H9 (cell line): Measurements from ENCODE around the gene CCDC172. TPM values are rescaled to one million over a fixed set of nuclear protein-coding genes. Genes with fewer than 3 reads are reported as not detected.

Experiments used
- DNase-seq: peaks from one replicate; pipeline ENCODE4 v3.0.0-alpha.2; 2017
- H2AFZ ChIP-seq: one replicate; pipeline ENCODE4 v1.6.1; 2013; ENCODE audit warnings: mild to moderate bottlenecking, low read length, control low read depth, moderate library complexity
- H2AK5ac ChIP-seq: 2 replicates; pipeline ENCODE4 v1.6.1; 2013; ENCODE audit warnings: low read length, control low read depth, mixed read lengths; ENCODE audit not compliant: insufficient read length
- H2BK120ac ChIP-seq: one replicate; pipeline ENCODE4 v1.6.1; 2013; ENCODE audit warnings: low read depth, mild to moderate bottlenecking, low read length, control low read depth, inconsistent platforms; ENCODE audit not compliant: poor library complexity, severe bottlenecking
- H2BK12ac ChIP-seq: 2 replicates; pipeline ENCODE4 v1.6.1; 2013; ENCODE audit warnings: low read length, control low read depth, mixed read lengths, low read depth; ENCODE audit not compliant: insufficient read length
- H2BK15ac ChIP-seq: 2 replicates; pipeline ENCODE4 v1.6.1; 2013; ENCODE audit warnings: low read depth, low read length, control low read depth
- H2BK20ac ChIP-seq: one replicate; pipeline ENCODE4 v1.6.1; 2013; ENCODE audit warnings: low read depth, mild to moderate bottlenecking, low read length, control low read depth, inconsistent platforms; ENCODE audit not compliant: poor library complexity, severe bottlenecking
- H2BK5ac ChIP-seq: 2 replicates; pipeline ENCODE4 v1.6.1; 2013; ENCODE audit warnings: low read length, control low read depth, mixed read lengths; ENCODE audit not compliant: insufficient read length
- H3K14ac ChIP-seq: 2 replicates; pipeline ENCODE4 v1.6.1; 2013; ENCODE audit warnings: low read length, control low read depth; ENCODE audit not compliant: insufficient read depth
- H3K18ac ChIP-seq: 2 replicates; pipeline ENCODE4 v1.6.1; 2013; ENCODE audit warnings: low read depth, mild to moderate bottlenecking, mixed read lengths, low read length, control low read depth; ENCODE audit not compliant: insufficient read length
- H3K23ac ChIP-seq: 2 replicates; pipeline ENCODE4 v1.6.1; 2013; ENCODE audit warnings: low read length, control low read depth, mixed read lengths, low read depth; ENCODE audit not compliant: insufficient read length
- H3K23me2 ChIP-seq: 2 replicates; pipeline ENCODE4 v1.6.1; 2013; ENCODE audit warnings: low read depth, mild to moderate bottlenecking, mixed read lengths, low read length, control low read depth; ENCODE audit not compliant: insufficient read length, poor library complexity, severe bottlenecking
- H3K27ac ChIP-seq: 2 replicates; pipeline ENCODE4 v1.5.1; 2013; ENCODE audit warnings: low read length, control low read depth, mixed read lengths, low read depth; ENCODE audit not compliant: insufficient read length
- H3K27me3 ChIP-seq: 2 replicates; pipeline ENCODE4 v1.6.1; 2013; ENCODE audit warnings: low read length, control low read depth, inconsistent platforms; ENCODE audit not compliant: insufficient read depth
- H3K4ac ChIP-seq: 2 replicates; pipeline ENCODE4 v1.6.1; 2013; ENCODE audit warnings: low read depth, mild to moderate bottlenecking, control low read depth, inconsistent platforms, low read length, moderate library complexity
- H3K4me1 ChIP-seq: 2 replicates; pipeline ENCODE4 v1.6.1; 2013; ENCODE audit warnings: low read length, control low read depth, inconsistent platforms; ENCODE audit not compliant: insufficient read depth
- H3K4me2 ChIP-seq: 2 replicates; pipeline ENCODE4 v1.6.1; 2013; ENCODE audit warnings: low read length, control low read depth, mixed read lengths; ENCODE audit not compliant: insufficient read length, insufficient read depth
- H3K56ac ChIP-seq: 2 replicates; pipeline ENCODE4 v1.6.1; 2013; ENCODE audit warnings: low read depth, mild to moderate bottlenecking, mixed read lengths, low read length, control low read depth; ENCODE audit not compliant: insufficient read length
- H3K79me1 ChIP-seq: 2 replicates; pipeline ENCODE4 v1.6.1; 2013; ENCODE audit warnings: low read depth, mild to moderate bottlenecking, moderate library complexity, low read length, control low read depth, inconsistent platforms; ENCODE audit not compliant: insufficient read depth, poor library complexity, severe bottlenecking
- H3K79me2 ChIP-seq: 2 replicates; pipeline ENCODE4 v1.6.1; 2013; ENCODE audit warnings: low read length, control low read depth, inconsistent platforms; ENCODE audit not compliant: insufficient read depth
- H3K9ac ChIP-seq: 2 replicates; pipeline ENCODE4 v1.6.1; 2013; ENCODE audit warnings: low read length, control low read depth, mixed read lengths; ENCODE audit not compliant: insufficient read length; ENCODE audit errors: extremely low read depth
- H3K9me3 ChIP-seq: one replicate; pipeline ENCODE4 v1.6.1; 2013; ENCODE audit warnings: low read depth, low read length, inconsistent platforms; ENCODE audit not compliant: control insufficient read depth
- H3T11ph ChIP-seq: one replicate; pipeline ENCODE4 v1.6.1; 2013; ENCODE audit warnings: mild to moderate bottlenecking, low read length, control low read depth, inconsistent platforms
- H4K20me1 ChIP-seq: one replicate; pipeline ENCODE4 v1.6.1; 2013; ENCODE audit not compliant: control insufficient read depth, insufficient read length, insufficient read depth
- H4K5ac ChIP-seq: 2 replicates; pipeline ENCODE4 v1.6.1; 2013; ENCODE audit warnings: low read depth, mild to moderate bottlenecking, mixed read lengths, low read length, control low read depth; ENCODE audit not compliant: insufficient read length
- H4K8ac ChIP-seq: replicated peaks from 2 replicates; pipeline ENCODE4 v1.6.1; 2013; ENCODE audit warnings: low read length, control low read depth, mixed read lengths, low read depth; ENCODE audit not compliant: insufficient read length
- H4K91ac ChIP-seq: 2 replicates; pipeline ENCODE4 v1.6.1; 2013; ENCODE audit warnings: low read depth, mild to moderate bottlenecking, moderate library complexity, mixed read lengths, low read length, control low read depth; ENCODE audit not compliant: insufficient read length
- H3K27ac Mint-ChIP-seq, 3 experiments: 2 replicates in 2 of 3; 3 replicates in 1 of 3; pipeline ENCODE4 v1.8.0; 2020 to 2021; ENCODE audit warnings: mixed read lengths in 3 of 3, mild to moderate bottlenecking in 1 of 3, moderate library complexity in 1 of 3
- H3K27me3 Mint-ChIP-seq: 2 replicates; pipeline ENCODE4 v1.8.0; 2021; ENCODE audit warnings: low read depth, mild to moderate bottlenecking, moderate library complexity, mixed read lengths
- H3K36me3 Mint-ChIP-seq, 3 experiments: 2 replicates in 2 of 3; 3 replicates in 1 of 3; pipeline ENCODE4 v1.8.0; 2020 to 2021; ENCODE audit warnings: low read depth in 3 of 3, mixed read lengths in 3 of 3; ENCODE audit not compliant: insufficient read depth in 1 of 3
- H3K4me1 Mint-ChIP-seq, 2 experiments: 2 replicates each; pipeline ENCODE4 v1.8.0; 2020; ENCODE audit warnings: mixed read lengths in 2 of 2
- H3K4me3 Mint-ChIP-seq, 2 experiments: 2 replicates in 1 of 2; 3 replicates in 1 of 2; pipeline ENCODE4 v1.8.0; 2020 to 2021; ENCODE audit warnings: mild to moderate bottlenecking in 2 of 2, mixed read lengths in 2 of 2, moderate library complexity in 1 of 2
- H3K9me3 Mint-ChIP-seq, 2 experiments: 2 replicates in 1 of 2; 3 replicates in 1 of 2; pipeline ENCODE4 v1.8.0; 2020; ENCODE audit warnings: mild to moderate bottlenecking in 2 of 2, mixed read lengths in 2 of 2, moderate library complexity in 1 of 2
- whole genome bisulfite sequencing: extraction: QIAGEN DNeasy Blood & Tissue Kit; methylation state at CpG from one replicate; pipeline ENCODE4 v1.1.7; 2013; ENCODE audit warnings: missing lambda C conversion rate, low lambda C conversion rate, mixed read lengths; ENCODE audit not compliant: insufficient read length; ENCODE audit errors: extremely low coverage; 5-methylcytosine and 5-hydroxymethylcytosine counted together
- total RNA-seq: library from RNA; stranded (reverse); gene quantifications from 2 replicates; pipeline ENCODE4 v1.2.1, GENCODE V29; 2021
- TF ChIP-seq, protein P1 (sequence below): fragments of 200-600 bp; sonication (generic); conservative IDR thresholded peaks from 3 replicates; pipeline ENCODE4 v1.8.0; 2021; ENCODE audit warnings: antibody characterized with exemption, mild to moderate bottlenecking

CCDC172 gene
- total RNA-seq, 1 experiment from 2014 or later = 1.3 TPM

DNA sequence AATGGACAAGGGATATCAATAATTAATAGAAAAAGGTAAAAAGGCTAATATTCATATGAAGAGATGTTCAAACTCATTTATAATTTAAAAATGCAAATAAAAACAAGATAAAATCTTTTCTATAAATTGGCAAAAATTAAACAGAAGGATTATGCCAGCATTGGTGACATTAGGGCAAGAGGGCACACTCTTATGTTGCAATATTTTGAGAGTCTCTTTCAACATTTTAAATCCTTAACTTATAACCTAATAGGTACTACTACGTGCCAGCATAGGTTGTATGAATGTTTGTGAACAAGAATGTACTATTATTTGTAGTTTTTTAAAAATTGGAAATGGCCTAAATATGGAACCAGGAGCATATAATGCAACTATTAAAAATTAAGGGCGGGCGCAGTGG lies 78.6 kb downstream of the CCDC172 start:
- Histone ChIP-seq H3K56ac (no peak overlapping the region), H2BK120ac (no peak overlapping the region), H3K79me2 (no peaks in the 10 kb centered on the region), H4K20me1 (no peaks in the 10 kb centered on the region), H3T11ph (no peak overlapping the region), H2BK20ac (no peak overlapping the region), H2BK5ac (no peak overlapping the region), H3K79me1 (no peaks in the 10 kb centered on the region), H4K5ac (no peak overlapping the region), H4K91ac (no peak overlapping the region), H3K27me3 (no peaks in the 10 kb centered on the region), H3K9me3 (no peaks in the 10 kb centered on the region), H3K14ac (no peak overlapping the region), H3K4me1 (peaks cover 7% of the 10 kb centered on the region; the same call in 1 of the 2 replicates), H3K27ac (no peak overlapping the region), H3K23ac (no peak overlapping the region), H3K4me2 (no peak overlapping the region), H2BK12ac (no peak overlapping the region), H3K23me2 (no peaks in the 10 kb centered on the region), H3K18ac (no peak overlapping the region), H2BK15ac (no peak overlapping the region), H2AFZ (no peak overlapping the region), H4K8ac (no peak overlapping the region), H3K9ac (no peak overlapping the region), H3K4ac (no peak overlapping the region), H2AK5ac (no peak overlapping the region)
- DNase-seq = no peak
- Mint-ChIP-seq H3K4me3 (no peak overlapping the region), H3K9me3 (no peaks in the 10 kb centered on the region; a peak in 1 of 5 replicates), H3K4me1 (peaks cover 6 to 7% of the 10 kb centered on the region in 2 experiments), H3K36me3 (no peaks in the 10 kb centered on the region), H3K27ac (no peak overlapping the region), H3K27me3 (no peaks in the 10 kb centered on the region)
- TF ChIP-seq, protein P1, sequence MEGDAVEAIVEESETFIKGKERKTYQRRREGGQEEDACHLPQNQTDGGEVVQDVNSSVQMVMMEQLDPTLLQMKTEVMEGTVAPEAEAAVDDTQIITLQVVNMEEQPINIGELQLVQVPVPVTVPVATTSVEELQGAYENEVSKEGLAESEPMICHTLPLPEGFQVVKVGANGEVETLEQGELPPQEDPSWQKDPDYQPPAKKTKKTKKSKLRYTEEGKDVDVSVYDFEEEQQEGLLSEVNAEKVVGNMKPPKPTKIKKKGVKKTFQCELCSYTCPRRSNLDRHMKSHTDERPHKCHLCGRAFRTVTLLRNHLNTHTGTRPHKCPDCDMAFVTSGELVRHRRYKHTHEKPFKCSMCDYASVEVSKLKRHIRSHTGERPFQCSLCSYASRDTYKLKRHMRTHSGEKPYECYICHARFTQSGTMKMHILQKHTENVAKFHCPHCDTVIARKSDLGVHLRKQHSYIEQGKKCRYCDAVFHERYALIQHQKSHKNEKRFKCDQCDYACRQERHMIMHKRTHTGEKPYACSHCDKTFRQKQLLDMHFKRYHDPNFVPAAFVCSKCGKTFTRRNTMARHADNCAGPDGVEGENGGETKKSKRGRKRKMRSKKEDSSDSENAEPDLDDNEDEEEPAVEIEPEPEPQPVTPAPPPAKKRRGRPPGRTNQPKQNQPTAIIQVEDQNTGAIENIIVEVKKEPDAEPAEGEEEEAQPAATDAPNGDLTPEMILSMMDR = no peak
- WGBS = no CpG with 5 or more reads among the region's 3 CpGs
